ENCODE measurements around the gene TCFL5. TPM values are rescaled to one million over a fixed set of nuclear protein-coding genes. Genes with fewer than 3 reads are reported as not detected.

TCFL5 gene
- total RNA-seq, 1 experiment from 2014 or later = 29.3 TPM

GRCh38 chr20:62804021-62804626, 57.5 kb downstream of the TCFL5 start:
- Histone ChIP-seq H3K4me3 (peak overlapping the region; percentile 83; the same call in 1 of the 2 replicates), H3K4me1 (replicated peaks; ENCODE audit: insufficient read depth) (peaks cover 14% of the 10 kb centered on the region), H2AFZ (no peak overlapping the region), H3K9me3 (ENCODE audit: insufficient read depth, low read depth) (no peaks in the 10 kb centered on the region), H3K9me2 (ENCODE audit: insufficient read depth) (no peaks in the 10 kb centered on the region), H3K79me2 (ENCODE audit: low read depth) (peaks cover 30% of the 10 kb centered on the region), H3K27ac (no peak overlapping the region), H3K36me3 (ENCODE audit: low read depth) (peaks cover 13% of the 10 kb centered on the region; the same call in 1 of the 2 replicates), H3K27me3 (ENCODE audit: insufficient read depth, low read depth) (no peaks in the 10 kb centered on the region), H3F3A (ENCODE audit: insufficient read depth, low read depth) (peaks cover 56% of the 10 kb centered on the region), H3K4me2 (peak overlapping the region; percentile 68), H4K20me1 (ENCODE audit: insufficient read depth) (peaks cover 37% of the 10 kb centered on the region)
- TF ChIP-seq CTCF (conservative IDR thresholded peaks at IDR 0.05) = no peak
- TF ChIP-seq EZH2 (IDR thresholded peaks at IDR 0.05; ENCODE audit: low read depth) = no peak
- BruUV-seq (replicated peaks) = no TSS peak
- intact Hi-C loops (cut with micrococcal nuclease; ENCODE audit: unreplicated experiment) = no loop called here
- CTCF ChIA-PET = interaction anchor here (0.6 kb wide), 1 partner anchor 11 kb away, joined by 3 read pairs; no protein-coding TSS in a partner anchor
- DNase-seq = no peak
- POLR2A ChIA-PET (ENCODE audit: unreplicated experiment) = no interaction called here

GRCh38 chr20:62802026-62802712, 59.5 kb downstream of the TCFL5 start:
- peaks cover 54% of the 10 kb centered on the region for H3F3A ChIP-seq (ENCODE audit: insufficient read depth, low read depth)
- peaks cover 19% of the 10 kb centered on the region for H3K4me1 ChIP-seq (replicated peaks; ENCODE audit: insufficient read depth)
- no peak overlapping the region for H2AFZ ChIP-seq
- H3K4me3 ChIP-seq = no peak overlapping the region
- H3K9me2 ChIP-seq (ENCODE audit: insufficient read depth) = no peaks in the 10 kb centered on the region
- 0 out of 2 replicates have a peak, but pooled peaks cover 13% of the 10 kb centered on the region for H3K36me3 ChIP-seq (ENCODE audit: low read depth)
- no peaks in the 10 kb centered on the region for H3K27me3 ChIP-seq (ENCODE audit: insufficient read depth, low read depth)
- peaks cover 28% of the 10 kb centered on the region for H4K20me1 ChIP-seq (ENCODE audit: insufficient read depth)
- TF ChIP-seq EZH2 (IDR thresholded peaks at IDR 0.05; ENCODE audit: low read depth) = no peak
- no peak for TF ChIP-seq CTCF (conservative IDR thresholded peaks at IDR 0.05)
- intact Hi-C loops (cut with micrococcal nuclease; ENCODE audit: unreplicated experiment) = no loop called here
- H3K9me3 ChIP-seq (ENCODE audit: insufficient read depth, low read depth) = no peaks in the 10 kb centered on the region
- CTCF ChIA-PET = interaction anchor here (0.6 kb wide), 1 partner anchor 98 kb away, joined by 7 read pairs; no protein-coding TSS in a partner anchor
- POLR2A ChIA-PET (ENCODE audit: unreplicated experiment) = no interaction called here
- no TSS peak for BruUV-seq (replicated peaks)
- peaks cover 26% of the 10 kb centered on the region for H3K79me2 ChIP-seq (ENCODE audit: low read depth)
- H3K27ac ChIP-seq = no peak overlapping the region
- no peak overlapping the region for H3K4me2 ChIP-seq
- no peak for DNase-seq

- no peak overlapping the region for H3K4me2 ChIP-seq
- BruUV-seq (replicated peaks) = no TSS peak
- ChIA-PET CTCF (no interaction called here), POLR2A (ENCODE audit: unreplicated experiment) (no interaction called here)
- H4K20me1 ChIP-seq (ENCODE audit: insufficient read depth) = peaks cover 23% of the 10 kb centered on the region
- no peaks in the 10 kb centered on the region for H3K27me3 ChIP-seq (ENCODE audit: insufficient read depth, low read depth)
- 0 out of 2 replicates have a peak, but pooled peaks cover 13% of the 10 kb centered on the region for H3K36me3 ChIP-seq (ENCODE audit: low read depth)
- no peak overlapping the region for H3K27ac ChIP-seq
- peaks cover 17% of the 10 kb centered on the region for H3K4me1 ChIP-seq (replicated peaks; ENCODE audit: insufficient read depth)
- TF ChIP-seq EZH2 (IDR thresholded peaks at IDR 0.05; ENCODE audit: low read depth) (no peak), CTCF (conservative IDR thresholded peaks at IDR 0.05) (no peak)
- no peak overlapping the region for H3K4me3 ChIP-seq
- H3F3A ChIP-seq (ENCODE audit: insufficient read depth, low read depth) = peaks cover 49% of the 10 kb centered on the region
- H2AFZ ChIP-seq = no peak overlapping the region
- H3K9me2 ChIP-seq (ENCODE audit: insufficient read depth) = no peaks in the 10 kb centered on the region
- peaks cover 23% of the 10 kb centered on the region for H3K79me2 ChIP-seq (ENCODE audit: low read depth)
- intact Hi-C loops (cut with micrococcal nuclease; ENCODE audit: unreplicated experiment) = no loop called here
- DNase-seq = no peak
- no peaks in the 10 kb centered on the region for H3K9me3 ChIP-seq (ENCODE audit: insufficient read depth, low read depth)
These were observed 60.2 kb downstream of the TCFL5 start for GRCh38 chr20:62801284-62802010.
